ENCODE measurements around the gene AACS.

AACS gene

DNA sequence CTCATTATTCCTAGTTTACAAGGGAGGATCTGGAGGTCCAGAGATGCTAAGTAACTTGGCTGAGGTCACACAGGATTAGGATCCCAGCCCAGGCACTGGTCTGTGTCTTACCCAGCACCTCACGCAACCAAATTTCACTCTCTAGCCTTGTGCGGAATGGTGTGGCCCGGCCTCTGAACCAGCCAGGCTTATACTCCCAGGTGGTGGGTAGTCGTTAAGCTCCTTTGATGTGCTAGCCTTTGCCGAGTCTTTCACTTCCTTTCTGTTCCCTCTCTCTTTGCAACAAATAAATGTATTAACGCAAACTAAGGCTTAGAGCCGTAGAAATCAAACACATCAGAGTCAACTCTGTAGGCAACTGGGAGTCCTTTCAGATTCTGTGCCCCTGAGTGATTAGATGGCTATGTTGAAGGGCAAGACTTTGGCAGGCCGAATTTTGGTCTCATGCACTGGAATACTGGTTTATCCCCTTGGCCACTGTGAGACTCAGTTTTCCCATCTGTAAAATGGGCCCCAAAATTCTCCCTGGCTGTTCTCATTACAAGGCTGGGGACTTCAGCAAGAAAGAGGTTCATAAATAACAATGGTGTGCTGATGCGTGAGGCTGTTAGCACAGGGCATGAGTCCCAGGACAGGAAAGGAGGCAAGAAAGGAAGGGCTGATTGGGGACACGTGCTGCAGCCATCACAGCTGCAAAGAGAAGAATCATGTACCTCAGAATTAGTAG lies 126.3 kb downstream of the AACS start:
- no peak for TF ChIP-seq JUND (IDR thresholded peaks at IDR 0.05; ENCODE audit: low read depth)
- in situ Hi-C loops (cut with HindIII; ENCODE audit: low pct_unique_long_range_greater_than_20kb, low sequenced_read_pairs): no loop called here
- DNase-seq (ENCODE audit: low read depth in 1 of 2, low spot score in 1 of 2): no peak

DNA sequence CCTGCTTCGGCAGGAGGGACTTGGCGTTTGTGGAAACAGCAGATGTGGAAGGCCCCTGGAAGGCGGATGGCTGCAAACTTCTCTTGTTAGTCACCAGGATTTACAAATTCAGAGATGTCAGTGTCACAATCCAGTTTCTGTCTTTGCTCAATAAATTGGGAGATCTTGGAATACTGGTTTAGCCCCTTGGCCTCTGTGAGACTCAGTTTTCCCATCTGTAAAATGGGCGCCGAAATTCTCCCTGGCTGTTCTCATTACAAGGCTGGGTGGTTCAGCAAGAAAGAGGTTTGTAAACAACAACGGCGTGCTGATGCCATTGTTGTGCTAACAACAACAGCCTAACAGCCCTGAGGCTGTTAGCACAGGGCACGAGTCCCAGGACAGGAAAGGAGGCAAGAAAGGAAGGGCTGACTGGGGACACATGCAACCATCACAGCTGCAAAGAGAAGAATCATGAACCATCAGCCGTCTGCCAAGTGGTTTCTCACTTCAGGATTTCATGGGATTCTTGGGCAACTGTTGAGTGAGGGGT lies 127.5 kb downstream of the AACS start:
- DNase-seq (ENCODE audit: low read depth in 1 of 2, low spot score in 1 of 2): peak in 1 of 2 experiments; percentile 52
- TF ChIP-seq JUND (IDR thresholded peaks at IDR 0.05; ENCODE audit: low read depth): no peak
- in situ Hi-C loops (cut with HindIII; ENCODE audit: low pct_unique_long_range_greater_than_20kb, low sequenced_read_pairs): no loop called here
